ENCODE results near the gene TCERG1L.

GRCh38 chr10:131332821-131333220 lies 21.3 kb upstream of the TCERG1L start:
- TF ChIP-seq, protein P1, sequence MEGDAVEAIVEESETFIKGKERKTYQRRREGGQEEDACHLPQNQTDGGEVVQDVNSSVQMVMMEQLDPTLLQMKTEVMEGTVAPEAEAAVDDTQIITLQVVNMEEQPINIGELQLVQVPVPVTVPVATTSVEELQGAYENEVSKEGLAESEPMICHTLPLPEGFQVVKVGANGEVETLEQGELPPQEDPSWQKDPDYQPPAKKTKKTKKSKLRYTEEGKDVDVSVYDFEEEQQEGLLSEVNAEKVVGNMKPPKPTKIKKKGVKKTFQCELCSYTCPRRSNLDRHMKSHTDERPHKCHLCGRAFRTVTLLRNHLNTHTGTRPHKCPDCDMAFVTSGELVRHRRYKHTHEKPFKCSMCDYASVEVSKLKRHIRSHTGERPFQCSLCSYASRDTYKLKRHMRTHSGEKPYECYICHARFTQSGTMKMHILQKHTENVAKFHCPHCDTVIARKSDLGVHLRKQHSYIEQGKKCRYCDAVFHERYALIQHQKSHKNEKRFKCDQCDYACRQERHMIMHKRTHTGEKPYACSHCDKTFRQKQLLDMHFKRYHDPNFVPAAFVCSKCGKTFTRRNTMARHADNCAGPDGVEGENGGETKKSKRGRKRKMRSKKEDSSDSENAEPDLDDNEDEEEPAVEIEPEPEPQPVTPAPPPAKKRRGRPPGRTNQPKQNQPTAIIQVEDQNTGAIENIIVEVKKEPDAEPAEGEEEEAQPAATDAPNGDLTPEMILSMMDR (conservative IDR thresholded peaks at IDR 0.05), result no peak
- TF ChIP-seq EZH2 (IDR thresholded peaks at IDR 0.05; ENCODE audit: low read depth), result no peak

Measured in PC-9 (cell line).